ENCODE data around the gene PDE4B. TPM values are rescaled to one million over a fixed set of nuclear protein-coding genes. Genes with fewer than 3 reads are reported as not detected.

The PDE4B gene
- total RNA-seq, 1 donor from 2014 or later, result 54.6 TPM

DNA sequence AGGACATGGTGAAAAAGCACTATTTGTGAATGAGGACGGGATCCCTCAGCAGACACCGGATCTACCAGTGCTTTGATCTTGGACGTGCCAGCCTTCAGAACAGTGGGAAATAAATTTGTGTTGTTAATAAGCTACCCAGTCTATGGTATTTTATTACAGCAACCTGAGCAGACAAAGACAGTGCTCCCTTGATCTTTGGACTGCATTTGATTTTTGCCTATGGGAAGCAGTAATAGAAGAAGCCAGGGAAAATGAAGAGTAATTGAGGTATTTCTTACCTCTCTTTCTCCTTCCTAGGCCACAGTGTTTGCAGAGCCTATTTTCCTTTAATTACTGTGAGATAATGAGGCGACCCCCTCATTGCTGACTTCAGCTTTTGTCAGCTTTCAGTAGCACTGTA is 87.9 kb downstream of the PDE4B start:
- intact Hi-C loops (cut with micrococcal nuclease), result no loop called here

GRCh38 chr1:65881067-65881594 is 88.4 kb downstream of the PDE4B start:
- intact Hi-C loops (cut with micrococcal nuclease), result no loop called here

DNA sequence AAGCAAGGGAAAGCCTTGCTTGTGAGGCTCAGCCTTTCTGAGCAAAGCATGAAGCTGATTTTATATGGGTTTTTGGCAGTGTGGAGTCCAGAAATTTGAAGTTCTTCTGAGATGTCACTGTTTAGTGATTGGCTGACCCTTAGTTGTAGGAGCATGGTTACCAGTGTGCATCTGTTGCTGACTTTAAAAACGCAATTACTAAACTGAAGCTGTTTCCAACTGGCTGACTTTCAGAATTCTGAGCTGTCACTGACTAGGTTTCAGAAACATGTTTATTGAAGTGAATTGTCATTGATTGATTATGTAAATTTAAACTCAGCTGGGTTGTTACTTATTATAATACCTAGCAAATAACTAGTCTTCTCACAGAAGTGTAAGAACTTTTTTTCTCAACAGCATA is 89.4 kb downstream of the PDE4B start:
- intact Hi-C loops (cut with micrococcal nuclease), result no loop called here

GRCh38 chr1:65889441-65889840 is 96.7 kb downstream of the PDE4B start:
- intact Hi-C loops (cut with micrococcal nuclease), result no loop called here

DNA sequence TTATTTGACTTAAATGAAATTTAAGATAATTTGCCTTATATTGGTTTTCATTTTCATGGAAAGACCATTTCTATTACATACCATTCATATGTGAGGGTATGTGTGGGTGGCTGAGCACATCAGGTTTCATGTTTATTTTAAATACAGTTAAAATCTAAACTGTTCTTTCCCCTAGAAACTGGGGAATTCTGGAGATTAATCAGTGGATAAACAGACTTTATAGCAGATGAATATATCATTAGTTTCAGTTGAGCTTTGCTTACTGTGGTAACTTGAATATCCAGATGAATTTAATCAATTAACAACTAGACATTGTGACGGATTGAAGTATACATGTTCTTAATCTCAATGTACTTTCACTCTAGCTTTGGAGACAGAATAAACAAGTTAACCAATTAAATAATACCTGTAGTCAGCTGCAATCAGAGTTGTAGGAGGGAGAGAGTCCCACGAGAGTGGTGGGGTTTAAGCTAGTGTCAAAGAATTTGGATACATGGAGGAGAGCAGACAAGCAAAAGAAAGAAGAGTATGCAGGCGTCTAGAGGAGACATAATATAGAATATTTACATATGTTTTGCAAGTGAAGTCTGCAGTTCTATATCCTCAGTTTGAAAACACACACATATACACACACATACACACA is 97.6 kb downstream of the PDE4B start:
- intact Hi-C loops (cut with micrococcal nuclease), result no loop called here

DNA sequence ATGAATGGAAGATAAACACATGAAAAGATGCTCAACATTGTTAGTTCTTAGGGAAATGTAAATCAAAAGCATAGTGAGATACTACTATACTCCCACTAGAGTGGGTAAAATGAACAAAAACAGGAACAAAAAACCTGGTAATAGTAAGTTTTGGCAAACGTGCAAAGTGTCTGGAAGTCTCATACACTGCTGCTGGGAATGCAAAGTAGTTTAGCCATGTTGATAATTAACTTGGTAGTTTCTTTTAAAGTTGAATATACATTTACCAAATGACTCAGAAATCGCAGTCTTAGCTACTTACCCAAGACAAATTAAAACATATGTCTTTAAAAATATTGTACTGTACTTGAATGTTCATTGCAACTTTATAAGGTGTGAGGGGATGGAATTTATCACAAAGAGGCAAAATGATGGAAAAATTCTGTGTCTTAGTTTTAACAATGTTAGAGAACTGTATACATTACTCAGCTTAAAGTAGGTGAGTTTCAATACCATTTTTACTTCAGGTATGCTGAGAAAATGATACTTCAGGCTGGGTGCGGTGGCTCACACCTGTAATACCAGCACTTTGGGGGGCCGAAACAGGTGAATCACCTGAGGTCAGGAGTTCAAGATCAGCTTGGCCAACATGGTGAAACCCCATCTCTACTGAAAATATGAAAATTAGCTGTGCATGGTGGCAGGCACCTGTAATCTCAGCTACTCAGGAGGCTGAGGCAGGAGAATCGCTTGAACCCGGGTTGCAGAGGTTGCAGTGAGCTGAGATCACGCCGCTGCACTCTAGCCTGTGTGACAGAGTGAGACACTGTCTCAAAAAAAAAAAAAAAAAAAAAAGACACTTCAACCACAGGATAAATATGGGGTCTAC is 102.3 kb downstream of the PDE4B start:
- intact Hi-C loops (cut with micrococcal nuclease), result no loop called here

- intact Hi-C loops (cut with micrococcal nuclease), result no loop called here
Measured at GRCh38 chr1:65896721-65897120, 104.0 kb downstream of the PDE4B start.

- intact Hi-C loops (cut with micrococcal nuclease), result no loop called here
Measured at GRCh38 chr1:65897485-65897884, 104.8 kb downstream of the PDE4B start.

- intact Hi-C loops (cut with micrococcal nuclease), result no loop called here
Measured at GRCh38 chr1:65904681-65905083, 112.0 kb downstream of the PDE4B start.

DNA sequence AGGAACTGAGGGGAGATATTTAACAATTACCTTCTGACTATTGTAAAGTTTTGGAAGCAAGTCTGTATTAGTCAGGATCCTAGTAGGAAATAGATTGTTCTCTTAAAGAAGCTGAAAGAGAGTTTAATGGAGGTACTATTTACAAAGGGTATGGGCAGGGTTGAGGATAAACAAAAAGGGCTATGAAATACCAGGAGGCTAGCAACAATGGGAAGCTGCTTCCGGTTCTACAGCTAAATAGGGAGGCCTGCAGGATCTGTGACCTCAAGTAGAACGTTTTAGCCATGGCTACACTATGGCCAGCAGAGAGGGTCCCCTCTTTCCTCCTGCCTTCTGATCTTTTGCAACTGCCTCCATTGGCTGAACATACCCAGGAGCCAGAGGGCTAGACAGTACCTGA is 117.7 kb downstream of the PDE4B start:
- intact Hi-C loops (cut with micrococcal nuclease), result no loop called here

GRCh38 chr1:65911679-65912078 is 119.0 kb downstream of the PDE4B start:
- intact Hi-C loops (cut with micrococcal nuclease), result no loop called here

GRCh38 chr1:65918564-65918963 is 125.9 kb downstream of the PDE4B start:
- intact Hi-C loops (cut with micrococcal nuclease), result no loop called here

DNA sequence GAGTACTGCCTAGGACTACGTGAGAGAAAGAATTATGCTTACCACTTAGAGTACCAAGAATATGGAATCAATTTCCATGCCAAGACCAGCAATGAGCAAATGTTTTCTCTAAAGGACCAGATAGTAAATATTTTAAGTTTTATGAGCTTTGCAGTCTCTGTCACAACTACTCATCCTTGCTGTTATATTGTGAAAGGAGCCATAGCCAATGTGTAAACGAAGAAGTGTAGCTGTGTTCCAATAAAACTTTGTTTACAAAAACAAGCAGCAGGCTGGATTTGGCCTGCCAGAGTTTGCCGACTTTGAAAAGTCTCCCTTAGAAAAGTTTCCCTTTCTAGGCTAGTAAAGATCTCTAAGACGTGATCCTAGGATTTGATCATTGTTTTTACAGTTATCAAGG is 128.8 kb downstream of the PDE4B start:
- intact Hi-C loops (cut with micrococcal nuclease), result no loop called here

- intact Hi-C loops (cut with micrococcal nuclease), result no loop called here
Measured at GRCh38 chr1:65924471-65924870, 131.8 kb downstream of the PDE4B start.

GRCh38 chr1:65938506-65938905 is 145.8 kb downstream of the PDE4B start:
- intact Hi-C loops (cut with micrococcal nuclease), result no loop called here

DNA sequence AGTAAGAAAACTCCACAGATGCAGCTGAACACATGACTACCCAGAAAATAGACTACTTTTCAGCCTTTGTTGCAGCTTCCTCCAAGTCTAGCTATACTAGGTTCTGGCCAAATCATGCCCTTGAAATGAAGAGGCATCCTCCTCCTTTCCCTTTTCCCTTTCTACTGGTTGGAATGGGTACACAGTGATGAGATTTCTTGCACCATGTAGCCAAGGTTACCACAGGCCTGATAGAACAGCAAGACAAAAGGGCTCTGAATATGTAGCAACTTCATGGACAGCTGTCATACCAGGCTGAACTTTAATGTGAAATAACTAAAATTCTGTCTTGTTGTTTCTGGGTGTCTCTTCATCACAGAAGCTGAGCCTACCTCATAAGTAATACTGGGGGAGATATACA is 146.5 kb downstream of the PDE4B start:
- intact Hi-C loops (cut with micrococcal nuclease), result no loop called here

- intact Hi-C loops (cut with micrococcal nuclease), result no loop called here
Measured at GRCh38 chr1:65939636-65940035, 146.9 kb downstream of the PDE4B start.

DNA sequence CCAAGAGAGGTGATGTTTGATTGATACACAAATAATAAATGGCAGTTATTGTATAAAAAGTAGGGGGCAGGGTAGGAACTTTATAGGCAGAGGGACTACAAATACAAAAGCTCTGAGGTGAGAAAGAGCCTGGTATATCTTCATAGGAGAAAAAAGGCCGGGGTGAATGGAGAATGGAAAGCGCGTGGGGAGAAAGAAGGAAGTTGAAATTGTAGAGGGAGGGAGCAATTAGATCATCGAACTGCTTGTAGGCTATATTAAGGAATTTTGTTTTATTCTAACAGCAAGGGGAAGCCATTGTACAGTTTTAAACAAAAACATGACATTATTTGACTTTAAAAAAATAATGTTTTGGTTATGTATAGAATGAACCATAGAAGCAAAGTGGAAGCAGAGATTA is 147.4 kb downstream of the PDE4B start:
- intact Hi-C loops (cut with micrococcal nuclease), result no loop called here

DNA sequence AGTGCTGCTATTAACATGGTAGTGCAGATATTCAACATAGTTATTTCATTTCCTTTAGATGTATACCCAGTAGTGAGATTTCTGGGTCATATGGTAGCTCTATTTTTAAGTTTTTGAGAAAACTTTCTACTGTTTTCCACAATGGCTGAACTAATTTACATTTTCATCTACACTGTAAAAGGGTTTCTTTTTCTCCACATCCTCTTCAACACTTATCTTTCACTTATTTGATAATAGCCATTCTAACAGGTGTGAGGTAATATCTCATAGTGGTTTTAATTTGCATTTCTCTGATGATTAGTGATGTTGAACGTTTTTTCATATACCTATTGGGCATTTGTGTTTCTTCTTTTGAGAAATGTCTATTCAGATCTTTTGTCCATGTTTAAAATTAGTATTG is 149.8 kb downstream of the PDE4B start:
- intact Hi-C loops (cut with micrococcal nuclease), result no loop called here

GRCh38 chr1:65946376-65946775 is 153.7 kb downstream of the PDE4B start:
- intact Hi-C loops (cut with micrococcal nuclease), result no loop called here

GRCh38 chr1:65946960-65947359 is 154.3 kb downstream of the PDE4B start:
- intact Hi-C loops (cut with micrococcal nuclease), result no loop called here

DNA sequence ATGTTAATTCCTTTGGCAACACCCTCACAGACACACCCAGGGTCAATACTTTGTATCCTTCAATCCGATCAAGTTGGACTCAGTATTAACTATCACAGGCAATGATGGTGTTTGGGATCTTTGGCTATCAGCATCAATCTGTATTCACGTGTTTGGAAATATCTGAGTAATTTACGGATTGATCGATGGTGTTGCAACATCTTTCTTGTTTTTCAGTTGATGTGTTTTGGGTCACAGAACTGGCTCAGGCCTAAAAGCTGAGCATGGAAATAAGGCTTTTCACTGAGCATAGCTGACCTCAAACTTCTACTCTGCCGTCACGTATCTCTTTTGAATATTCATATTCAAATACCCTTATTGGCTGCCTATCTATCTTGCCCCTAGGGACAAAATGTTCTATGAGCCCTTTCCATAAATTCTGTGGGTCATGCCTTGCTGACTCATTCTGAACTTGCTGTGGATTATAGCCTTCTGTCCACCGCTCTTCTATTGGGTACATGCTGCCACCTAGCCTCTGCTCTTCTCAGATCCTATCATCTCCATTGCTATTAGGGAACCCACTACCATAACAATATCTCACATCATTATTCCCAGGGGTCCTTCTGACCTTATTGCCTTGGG is 156.0 kb downstream of the PDE4B start:
- intact Hi-C loops (cut with micrococcal nuclease), result no loop called here
